ENCODE measurements around the gene AXIN1.
"Not testable (repeated sequence)": the region's sequence is repeated elsewhere in the genome, so short reads cannot be mapped to it uniquely, and the experiment has no call there.

The AXIN1 gene

DNA sequence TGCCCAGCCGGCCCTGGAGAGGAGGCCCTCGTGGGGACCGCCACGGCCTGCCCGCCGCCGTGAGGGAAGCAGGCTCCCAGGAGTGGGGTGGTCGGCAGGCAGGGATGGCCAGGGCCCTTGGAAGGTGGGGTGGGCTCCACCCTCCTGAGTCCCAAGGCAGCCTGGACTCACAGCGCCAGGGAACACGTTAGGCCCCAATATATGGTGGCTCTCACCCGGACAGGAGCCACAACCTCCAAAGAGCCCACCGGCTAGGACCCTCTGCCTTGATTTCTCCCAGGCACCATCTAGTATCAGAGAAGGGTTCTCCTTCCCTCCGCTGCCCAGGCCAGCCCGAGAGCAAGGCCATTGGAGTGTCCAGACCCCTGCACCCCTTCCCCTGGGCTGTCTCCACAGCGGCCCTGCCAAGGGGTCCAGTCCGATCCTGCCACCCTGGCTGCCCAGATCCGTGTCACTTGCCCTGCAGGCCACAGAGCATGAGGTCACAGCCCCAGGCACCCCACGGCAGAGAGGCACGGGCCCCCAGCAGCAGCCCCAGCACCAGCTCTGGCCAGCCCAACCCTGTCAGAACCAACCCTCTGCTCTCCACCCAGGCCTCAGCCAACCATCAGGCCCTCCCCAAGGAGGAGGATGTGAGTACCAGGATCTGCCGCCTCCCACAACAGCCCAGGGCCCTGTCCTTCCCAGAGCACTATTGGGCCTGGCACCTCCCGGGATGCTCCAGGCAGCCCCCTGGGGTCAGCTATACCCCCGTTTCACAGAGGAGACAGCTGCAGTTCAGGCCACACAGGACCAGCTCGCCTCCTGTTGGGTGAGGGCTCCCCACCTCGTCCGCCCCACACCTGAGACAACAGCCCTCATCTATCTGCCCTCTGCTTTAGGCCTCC, 1.1 kb upstream of the AXIN1 start:
- TF ChIP-seq, protein P1, sequence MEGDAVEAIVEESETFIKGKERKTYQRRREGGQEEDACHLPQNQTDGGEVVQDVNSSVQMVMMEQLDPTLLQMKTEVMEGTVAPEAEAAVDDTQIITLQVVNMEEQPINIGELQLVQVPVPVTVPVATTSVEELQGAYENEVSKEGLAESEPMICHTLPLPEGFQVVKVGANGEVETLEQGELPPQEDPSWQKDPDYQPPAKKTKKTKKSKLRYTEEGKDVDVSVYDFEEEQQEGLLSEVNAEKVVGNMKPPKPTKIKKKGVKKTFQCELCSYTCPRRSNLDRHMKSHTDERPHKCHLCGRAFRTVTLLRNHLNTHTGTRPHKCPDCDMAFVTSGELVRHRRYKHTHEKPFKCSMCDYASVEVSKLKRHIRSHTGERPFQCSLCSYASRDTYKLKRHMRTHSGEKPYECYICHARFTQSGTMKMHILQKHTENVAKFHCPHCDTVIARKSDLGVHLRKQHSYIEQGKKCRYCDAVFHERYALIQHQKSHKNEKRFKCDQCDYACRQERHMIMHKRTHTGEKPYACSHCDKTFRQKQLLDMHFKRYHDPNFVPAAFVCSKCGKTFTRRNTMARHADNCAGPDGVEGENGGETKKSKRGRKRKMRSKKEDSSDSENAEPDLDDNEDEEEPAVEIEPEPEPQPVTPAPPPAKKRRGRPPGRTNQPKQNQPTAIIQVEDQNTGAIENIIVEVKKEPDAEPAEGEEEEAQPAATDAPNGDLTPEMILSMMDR (IDR thresholded peaks at IDR 0.05), result no peak
- H2AFZ ChIP-seq, result peak overlapping the region; percentile 83
- peak overlapping the region; percentile 31 for H3K4me3 ChIP-seq (ENCODE audit: low read depth, low read length)
- H3K27ac ChIP-seq, result peak overlapping the region; percentile 47
- H3K27me3 ChIP-seq (ENCODE audit: control insufficient read depth, insufficient read depth, low read length), result no peaks in the 10 kb centered on the region
- no peaks in the 10 kb centered on the region for H3K9me3 ChIP-seq (ENCODE audit: control insufficient read depth, low read length)
- peak overlapping the region; percentile 62 for H3K4me2 ChIP-seq (ENCODE audit: low read length)
- no peaks in the 10 kb centered on the region for H3K36me3 ChIP-seq (ENCODE audit: control insufficient read depth, insufficient read depth, low read length)
- H3K79me2 ChIP-seq, result peaks cover 5% of the 10 kb centered on the region
- H3K9ac ChIP-seq, result no peak overlapping the region
- peaks cover 6% of the 10 kb centered on the region for H3K4me1 ChIP-seq

- TF ChIP-seq, protein P1 (IDR thresholded peaks at IDR 0.05), result no peak
- Histone ChIP-seq H3K4me1 (peaks cover 6% of the 10 kb centered on the region), H3K4me2 (ENCODE audit: low read length) (peak overlapping the region; percentile 86), H3K36me3 (ENCODE audit: control insufficient read depth, insufficient read depth, low read length) (no peaks in the 10 kb centered on the region), H3K79me2 (peaks cover 19% of the 10 kb centered on the region), H3K9me3 (ENCODE audit: control insufficient read depth, low read length) (no peaks in the 10 kb centered on the region), H3K27ac (no peak overlapping the region), H3K4me3 (ENCODE audit: low read depth, low read length) (peak overlapping the region; percentile 57), H3K27me3 (ENCODE audit: control insufficient read depth, insufficient read depth, low read length) (no peaks in the 10 kb centered on the region), H2AFZ (no peak overlapping the region), H3K9ac (no peak overlapping the region)
These were observed 561 bp downstream of the AXIN1 start for GRCh38 chr16:351804-352520.

DNA sequence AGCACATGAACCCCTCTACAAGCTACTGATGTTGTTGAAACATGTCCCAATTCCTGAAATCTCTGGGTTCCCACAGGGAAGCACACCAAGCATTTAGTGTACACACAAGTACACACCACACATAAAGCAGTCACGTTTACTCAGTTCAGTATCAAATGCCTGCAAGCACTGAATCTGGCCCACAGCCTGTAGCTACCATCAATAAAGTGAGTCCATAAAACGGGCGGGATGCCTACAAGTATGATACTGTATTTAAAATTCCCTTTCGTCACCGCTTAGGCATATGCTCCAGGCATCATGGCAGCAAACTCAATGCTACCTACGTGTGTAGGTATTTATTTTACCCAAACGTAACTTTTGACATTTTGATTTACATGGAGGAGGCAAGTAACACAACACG, 2.3 kb downstream of the AXIN1 start:
- H3K9ac ChIP-seq, result no peak overlapping the region
- H2AFZ ChIP-seq, result no peak overlapping the region
- no peak overlapping the region for H3K27ac ChIP-seq
- no peaks in the 10 kb centered on the region for H3K36me3 ChIP-seq (ENCODE audit: control insufficient read depth, insufficient read depth, low read length)
- no peaks in the 10 kb centered on the region for H3K9me3 ChIP-seq (ENCODE audit: control insufficient read depth, low read length)
- peaks cover 6% of the 10 kb centered on the region for H3K4me1 ChIP-seq
- H3K79me2 ChIP-seq, result peaks cover 35% of the 10 kb centered on the region
- no peaks in the 10 kb centered on the region for H3K27me3 ChIP-seq (ENCODE audit: control insufficient read depth, insufficient read depth, low read length)
- H3K4me2 ChIP-seq (ENCODE audit: low read length), result no peak overlapping the region
- TF ChIP-seq, protein P1 (IDR thresholded peaks at IDR 0.05), result no peak
- H3K4me3 ChIP-seq (ENCODE audit: low read depth, low read length), result no peak overlapping the region

- TF ChIP-seq, protein P1 (IDR thresholded peaks at IDR 0.05), result no peak
- Histone ChIP-seq H3K36me3 (ENCODE audit: control insufficient read depth, insufficient read depth, low read length) (no peaks in the 10 kb centered on the region), H3K9me3 (ENCODE audit: control insufficient read depth, low read length) (no peaks in the 10 kb centered on the region), H3K9ac (no peak overlapping the region), H3K4me2 (ENCODE audit: low read length) (no peak overlapping the region), H3K4me3 (ENCODE audit: low read depth, low read length) (no peak overlapping the region), H2AFZ (no peak overlapping the region), H3K79me2 (peaks cover 44% of the 10 kb centered on the region), H3K27ac (no peak overlapping the region), H3K27me3 (ENCODE audit: control insufficient read depth, insufficient read depth, low read length) (no peaks in the 10 kb centered on the region), H3K4me1 (peaks cover 6% of the 10 kb centered on the region)
These were observed 3.3 kb downstream of the AXIN1 start for GRCh38 chr16:349211-349610.

GRCh38 chr16:348495-348894, 4.0 kb downstream of the AXIN1 start:
- H3K9me3 ChIP-seq (ENCODE audit: control insufficient read depth, low read length); H3K36me3 ChIP-seq (ENCODE audit: control insufficient read depth, insufficient read depth, low read length); H3K27ac ChIP-seq; H3K9ac ChIP-seq; H2AFZ ChIP-seq; H3K4me1 ChIP-seq; H3K27me3 ChIP-seq (ENCODE audit: control insufficient read depth, insufficient read depth, low read length); H3K4me3 ChIP-seq (ENCODE audit: low read depth, low read length); H3K4me2 ChIP-seq (ENCODE audit: low read length): not testable (repeated sequence)
- peaks cover 50% of the 10 kb centered on the region for H3K79me2 ChIP-seq

Data from parathyroid adenoma (tissue), 2 donors.